K562 (cell line): ENCODE results near the gene TGM3. TPM values are rescaled to one million over a fixed set of nuclear protein-coding genes. Genes with fewer than 3 reads are reported as not detected.

ENCODE experiments used
- ATAC-seq: fragments of 200-7000 bp; cut with Tn5 transposase; 3 replicates; pipeline ENCODE4 v1.9.1; 2020; ENCODE audit warnings: moderate library complexity
- BruUV-seq: library from RNA; stranded (reverse); fragments of 400-500 nt; replicated peaks from 2 replicates; lab custom pipeline; 2021; lab: Mats Ljungman, UMichigan
- CTCF ChIA-PET: fragments of 300-600 bp; formaldehyde crosslinking; extraction: SDS; loops from one replicate; lab custom pipeline; 2021; ENCODE audit warnings: low intra/inter-chr PET ratio; lab: Yijun Ruan, JAX
- POLR2A ChIA-PET: fragments of 300-600, 350-650 bp; sonication (Branson Sonifier 250); formaldehyde crosslinking; extraction: SDS; loops from one replicate; lab custom pipeline; 2021; ENCODE audit warnings: antibody characterized with exemption, inconsistent platforms; lab: Yijun Ruan, JAX
- DNase-seq, 4 experiments: peaks; one replicate each; pipeline versions ENCODE4 v3.0.0 to v3.0.0-alpha.2; 2011 to 2018; ENCODE audit warnings: low spot score in 3 of 4, mixed read lengths in 3 of 4; ENCODE audit errors: extremely low read depth in 1 of 4
- FAIRE-seq: peaks from 2 replicates; lab custom pipeline; 2011; peaks lifted over from hg19 to GRCh38; lab: Jason Lieb, UNC
- H2AFZ ChIP-seq: 2 replicates; pipeline ENCODE4 v1.6.0; 2011; ENCODE audit warnings: low read depth, low read length, control low read depth, inconsistent platforms
- H3K27ac ChIP-seq: fragments of 200-600 bp; 3 replicates; pipeline ENCODE4 v1.8.0; 2011; ENCODE audit warnings: low read depth, mild to moderate bottlenecking, control low read depth, inconsistent platforms, low read length, moderate library complexity, mixed read lengths; ENCODE audit errors: extremely low read depth
- H3K27me3 ChIP-seq, 2 experiments: fragments of 300-600 bp in 1 of 2; 2 replicates in 1 of 2; 3 replicates in 1 of 2; pipeline versions ENCODE4 v1.6.0 to v1.8.0; 2011; ENCODE audit warnings: inconsistent platforms in 2 of 2, low read length in 2 of 2, mild to moderate bottlenecking in 1 of 2, mixed read lengths in 1 of 2, moderate library complexity in 1 of 2; ENCODE audit not compliant: control insufficient read depth in 2 of 2, insufficient read depth in 2 of 2
- H3K36me3 ChIP-seq: fragments of 300-600 bp; 3 replicates; pipeline ENCODE4 v1.8.0; 2011; ENCODE audit warnings: mild to moderate bottlenecking, low read length, inconsistent platforms; ENCODE audit not compliant: control insufficient read depth, insufficient read depth
- H3K4me1 ChIP-seq, 2 experiments: fragments of 200-600 bp in 1 of 2; replicated peaks in 1 of 2; 2 replicates in 1 of 2; 3 replicates in 1 of 2; pipeline versions ENCODE4 v1.5.1 to v1.8.0; 2011; ENCODE audit warnings: inconsistent platforms in 2 of 2, low read length in 2 of 2, mild to moderate bottlenecking in 1 of 2, mixed read lengths in 1 of 2, moderate library complexity in 1 of 2; ENCODE audit not compliant: control insufficient read depth in 2 of 2, insufficient read depth in 2 of 2
- H3K4me2 ChIP-seq: 2 replicates; pipeline ENCODE4 v1.6.1; 2011; ENCODE audit warnings: low read length, control low read depth, inconsistent platforms, mixed read lengths; ENCODE audit not compliant: insufficient read depth
- H3K4me3 ChIP-seq: fragments of 200-600 bp; sonication (generic), shearing (Covaris generic); 2 replicates; pipeline ENCODE4 v1.5.1; 2016; ENCODE audit warnings: control low read depth, inconsistent platforms
- H3K79me2 ChIP-seq: fragments of 200-600 bp; 3 replicates; pipeline ENCODE4 v1.8.0; 2011; ENCODE audit warnings: low read length, inconsistent platforms; ENCODE audit not compliant: control insufficient read depth, insufficient read depth
- H3K9ac ChIP-seq, 2 experiments: 2 replicates each; pipeline versions ENCODE4 v1.6.0 to v1.6.1; 2011; ENCODE audit warnings: low read depth in 2 of 2, low read length in 2 of 2, control low read depth in 1 of 2, inconsistent platforms in 1 of 2, mild to moderate bottlenecking in 1 of 2, mixed read lengths in 1 of 2; ENCODE audit not compliant: insufficient read depth in 1 of 2
- H3K9me1 ChIP-seq: one replicate; pipeline ENCODE4 v1.6.0; 2011; ENCODE audit warnings: inconsistent platforms, mild to moderate bottlenecking, low read length, moderate library complexity; ENCODE audit not compliant: control insufficient read depth, insufficient read depth
- H3K9me3 ChIP-seq: replicated peaks from 2 replicates; pipeline ENCODE4 v1.5.1; 2011; ENCODE audit warnings: low read depth, low read length, inconsistent platforms; ENCODE audit not compliant: control insufficient read depth, insufficient read depth
- H4K20me1 ChIP-seq: replicated peaks from 2 replicates; pipeline ENCODE4 v1.6.1; 2011; ENCODE audit warnings: low read length, inconsistent platforms, mixed read lengths; ENCODE audit not compliant: control insufficient read depth, insufficient read depth
- BRD9 ChIP-seq: fragments of 450-650 bp; IDR thresholded peaks from 2 replicates; pipeline ENCODE4 v1.6.1; 2018; ENCODE audit warnings: low read depth; ENCODE audit not compliant: partially characterized antibody
- BRF2 ChIP-seq: IDR thresholded peaks from 3 replicates; pipeline ENCODE4 v1.6.1; 2011; ENCODE audit warnings: borderline replicate concordance, mild to moderate bottlenecking; ENCODE audit not compliant: insufficient read length, insufficient read depth
- CBX2 ChIP-seq: fragments of 200-600 bp; sonication (generic); IDR thresholded peaks from one replicate; pipeline ENCODE4 v1.6.1; 2012; ENCODE audit warnings: mild to moderate bottlenecking, low read length, inconsistent platforms; ENCODE audit not compliant: insufficient read depth, poor library complexity, severe bottlenecking
- CC2D1A ChIP-seq: fragments of 450-650 bp; IDR thresholded peaks from 2 replicates; pipeline ENCODE4 v1.6.1; 2017; ENCODE audit warnings: mild to moderate bottlenecking
- MLX ChIP-seq, 2 experiments: fragments of 450-650 bp in 1 of 2; sonication (generic) in 1 of 2; formaldehyde crosslinking; conservative IDR thresholded peaks; 2 replicates each; pipeline versions ENCODE4 v1.4.0 to v1.8.1; 2020 to 2022; ENCODE audit warnings: mild to moderate bottlenecking in 1 of 2, missing genetic modification reagents in 1 of 2
- SMARCB1 ChIP-seq: IDR thresholded peaks from 2 replicates; pipeline ENCODE4 v1.6.1; 2011; ENCODE audit warnings: improper control_type of control experiment, low read depth; ENCODE audit not compliant: insufficient read length
- ZNF175 ChIP-seq: fragments of 200-800 bp; sonication (Bioruptor generic); IDR thresholded peaks from 2 replicates; pipeline ENCODE4 v1.6.1; 2016; ENCODE audit warnings: low read depth, mild to moderate bottlenecking, missing genetic modification characterization, missing compliant biosample characterization
- WGBS: fragments of 100-300 bp; shearing (Covaris generic); methylation state at CpG from one replicate; pipeline ENCODE4 v1.1.6; 2016; ENCODE audit warnings: low coverage, mixed read lengths; ENCODE audit not compliant: insufficient coverage; ENCODE audit errors: missing lambda C conversion rate; 5-methylcytosine and 5-hydroxymethylcytosine counted together
- in situ Hi-C: fragments of 300-500 bp; cut with MboI; formaldehyde crosslinking; loops from 4 replicates; pipeline ENCODE4 v1.15.0; 2018; ENCODE audit warnings: inconsistent platforms, mixed read lengths
- intact Hi-C: fragments of 100-400 bp; cut with micrococcal nuclease; formaldehyde crosslinking; loops from 2 replicates; pipeline ENCODE4 v1.14.2; 2022
- polyA plus RNA-seq, 8 experiments: library from polyadenylated mRNA; depleted of rRNA in 4 of 8; stranded (reverse) in 5 of 8; unstranded in 3 of 8; fragments of >200 nt; fragmentation: Nextera tagmentation in 2 of 8; fragmentation: Illumina TruSeq in 1 of 8; extraction: Ambion mirVana in 2 of 8; extraction: Trizol in 1 of 8; gene quantifications; 2 replicates each; pipeline versions ENCODE4 v1.2.1 to v1.2.3, GENCODE V29; 2011 to 2014; ENCODE audit warnings: inconsistent platforms in 1 of 8, missing spikeins in 1 of 8
- total RNA-seq, 7 experiments: library from RNA; depleted of rRNA in 6 of 7; stranded (reverse); fragments of >200 nt in 6 of 7; fragmentation: Illumina TruSeq in 2 of 7; extraction: Trizol in 2 of 7; gene quantifications; 2 replicates each; pipeline versions ENCODE4 v1.2.1 to v1.2.3, GENCODE V29; 2011 to 2021; ENCODE audit warnings: low replicate concordance in 1 of 7

The TGM3 gene
- total and polyA plus RNA-seq, 9 of the 15 experiments (the other 6 are each of a cell fraction or from before 2014, with no cell fraction given): not detected

DNA sequence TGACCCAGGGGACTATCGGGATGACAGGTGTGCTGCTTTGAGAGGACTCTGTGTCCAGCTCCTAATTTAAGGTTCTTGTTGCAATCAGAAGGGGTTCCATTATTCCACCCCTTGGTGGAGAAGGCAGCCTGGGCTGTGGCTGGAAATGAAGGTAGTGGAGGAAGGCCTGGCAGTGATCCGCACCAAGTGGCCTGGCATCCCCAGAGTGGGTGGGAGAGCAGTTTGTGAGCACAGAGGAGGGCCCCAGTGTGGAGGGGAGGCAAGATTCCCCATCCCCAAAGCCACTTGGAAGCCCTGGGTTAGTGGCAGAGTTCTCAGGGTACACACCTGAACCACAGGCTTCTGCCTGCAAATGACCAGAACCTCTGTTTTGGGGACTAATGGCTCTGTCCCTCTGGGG, 2.3 kb downstream of the TGM3 start:
- TF ChIP-seq CBX2 (no peak), BRD9 (no peak), SMARCB1 (no peak), ZNF175 (no peak), CC2D1A (no peak), BRF2 (no peak), MLX (CRISPR knock-in tag; conservative IDR thresholded peaks at IDR 0.05) (no peak)
- intact Hi-C loops: no loop called here
- Histone ChIP-seq H3K4me1 (peaks cover 0 to 9% of the 10 kb centered on the region in 2 experiments; a peak in 3 of 5 replicates), H3K9me3 (no peaks in the 10 kb centered on the region), H4K20me1 (no peaks in the 10 kb centered on the region), H2AFZ (no peak overlapping the region), H3K27ac (no peak overlapping the region), H3K4me2 (no peak overlapping the region), H3K79me2 (no peaks in the 10 kb centered on the region), H3K4me3 (no peak overlapping the region), H3K9ac (no peak overlapping the region), H3K9me1 (no peaks in the 10 kb centered on the region), H3K36me3 (no peaks in the 10 kb centered on the region), H3K27me3 (peaks cover 0 to 3% of the 10 kb centered on the region in 2 experiments; a peak in 1 of 5 replicates)
- FAIRE-seq (no peak), ATAC-seq (no peak), DNase-seq (no peak)
- ChIA-PET POLR2A (no interaction called here), CTCF (no interaction called here)
- 40% methylated on average over 1 of the region's 2 CpGs for WGBS
- BruUV-seq: no TSS peak
- in situ Hi-C loops: no loop called here
